Sigmoid colon (tissue), 4 donors: ENCODE data around the gene GREB1.

ENCODE experiments used
- CTCF ChIP-seq, 4 experiments: fragments of 450-650 bp in 3 of 4; fragments of 200-600 bp in 1 of 4; IDR thresholded peaks; one replicate each; pipeline ENCODE4 v1.5.1; 2016 to 2019; ENCODE audit warnings: antibody characterized with exemption in 4 of 4, mild to moderate bottlenecking in 3 of 4, moderate library complexity in 2 of 4
- POLR2AphosphoS5 ChIP-seq, 4 donors: sonication (generic); formaldehyde crosslinking; IDR thresholded peaks; one replicate each; pipeline ENCODE4 v1.6.1; 2017; ENCODE audit warnings: antibody characterized with exemption in 4 of 4

- TF ChIP-seq POLR2AphosphoS5 (IDR thresholded peaks at IDR 0.05) (no peak), CTCF (IDR thresholded peaks at IDR 0.05) (no peak)
These were observed 42.4 kb upstream of the GREB1 start for GRCh38 chr2:11491348-11491933.
